Sigmoid colon (tissue), 7 donors: ENCODE data around the gene TIAM1. TPM values are rescaled to one million over a fixed set of nuclear protein-coding genes. Genes with fewer than 3 reads are reported as not detected.

Experiments
- DNase-seq: peaks from one replicate; pipeline ENCODE4 v3.0.0-alpha.2; 2019
- H3K27ac ChIP-seq, 4 donors: fragments of 200-600 bp; sonication (generic); one replicate each; pipeline ENCODE4 v1.5.1; 2016 to 2019; ENCODE audit warnings: mild to moderate bottlenecking in 1 of 4
- H3K27me3 ChIP-seq, 3 donors: fragments of 200-600 bp; sonication (generic); one replicate each; pipeline ENCODE4 v1.5.1; 2019; ENCODE audit warnings: mild to moderate bottlenecking in 1 of 3
- H3K36me3 ChIP-seq, 4 donors: fragments of 200-600 bp; sonication (generic); one replicate each; pipeline ENCODE4 v1.5.1; 2016 to 2019
- H3K4me1 ChIP-seq, 4 donors: fragments of 200-600 bp; sonication (generic); one replicate each; pipeline ENCODE4 v1.5.1; 2017 to 2019
- H3K4me3 ChIP-seq, 4 donors: fragments of 200-600 bp; sonication (generic); one replicate each; pipeline ENCODE4 v1.5.1; 2017 to 2019; ENCODE audit warnings: mild to moderate bottlenecking in 2 of 4, moderate library complexity in 1 of 4
- H3K9me3 ChIP-seq, 4 donors: fragments of 200-600 bp in 3 of 4; sonication (generic) in 3 of 4; one replicate each; pipeline versions ENCODE4 v1.5.1 to v1.6.1; 2013 to 2019
- EP300 ChIP-seq, 4 donors: sonication (generic); formaldehyde crosslinking; IDR thresholded peaks; one replicate each; pipeline ENCODE4 v1.6.1; 2017; ENCODE audit warnings: antibody characterized with exemption in 4 of 4
- POLR2A ChIP-seq, 2 donors: fragments of 450-650 bp; IDR thresholded peaks; one replicate each; pipeline ENCODE4 v1.6.1; 2016; ENCODE audit warnings: antibody characterized with exemption in 2 of 2, mild to moderate bottlenecking in 2 of 2, moderate library complexity in 2 of 2
- POLR2AphosphoS5 ChIP-seq, 4 donors: sonication (generic); formaldehyde crosslinking; IDR thresholded peaks; one replicate each; pipeline ENCODE4 v1.6.1; 2017; ENCODE audit warnings: antibody characterized with exemption in 4 of 4
- WGBS, 2 donors: extraction: QIAGEN DNeasy Blood & Tissue Kit; methylation state at CpG; one replicate each; pipeline ENCODE4 v1.1.7; 2013; 5-methylcytosine and 5-hydroxymethylcytosine counted together
- intact Hi-C: fragments of 100-400 bp; cut with DNase I; formaldehyde crosslinking; loops from one replicate; pipeline ENCODE4 v1.15.1; 2023
- polyA plus RNA-seq, 3 donors: library from polyadenylated mRNA; stranded (reverse); fragments of 200-250 nt; gene quantifications; one replicate each; pipeline ENCODE4 v1.2.3, GENCODE V29; 2013
- total RNA-seq, 4 donors: library from RNA; depleted of rRNA; stranded (reverse); fragments of >200 nt; gene quantifications; one replicate each; pipeline ENCODE4 v1.1.0, GENCODE V29; 2016
- TF ChIP-seq, protein P1 (sequence below), 4 experiments: fragments of 450-650 bp in 3 of 4; fragments of 200-600 bp in 1 of 4; IDR thresholded peaks; one replicate each; pipeline ENCODE4 v1.5.1; 2016 to 2019; ENCODE audit warnings: antibody characterized with exemption in 4 of 4, mild to moderate bottlenecking in 3 of 4, moderate library complexity in 2 of 4
- donor health status: healthy with polysubstance abuse.
- donor health status: Bipolar disorder and iron deficiency.
- donor health status: healthy.

TIAM1 gene
- total and polyA plus RNA-seq, 7 donors, result 1.2 to 20.5 (median 8.6) TPM

DNA sequence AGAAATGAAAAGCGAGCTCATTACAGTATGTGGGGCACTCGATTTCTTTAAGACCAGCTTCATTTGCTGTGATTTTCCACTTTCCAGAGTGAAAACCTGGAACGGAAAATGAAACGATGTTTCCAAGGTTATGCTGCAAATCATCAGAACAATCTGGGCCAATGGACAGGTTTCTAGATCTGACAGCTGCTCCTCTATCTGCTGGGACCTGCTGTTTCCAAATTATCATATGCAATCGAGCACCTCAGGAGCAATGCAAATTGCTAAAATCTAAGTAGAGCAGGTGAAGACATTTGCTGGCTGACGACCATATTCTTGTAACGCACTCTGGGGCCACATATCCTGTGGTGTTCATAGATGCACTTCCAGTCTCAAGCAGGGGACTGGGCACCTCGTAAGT is 39.7 kb upstream of the TIAM1 start:
- Histone ChIP-seq H3K4me3 (no peak overlapping the region), H3K27ac (no peak overlapping the region), H3K36me3 (no peaks in the 10 kb centered on the region), H3K4me1 (no peaks in the 10 kb centered on the region), H3K27me3 (no peaks in the 10 kb centered on the region), H3K9me3 (no peaks in the 10 kb centered on the region)
- WGBS, 2 donors, result 88 to 89% methylated on average over 8 of the region's 8 CpGs
- intact Hi-C loops, result no loop called here
- no peak for TF ChIP-seq POLR2AphosphoS5 (IDR thresholded peaks at IDR 0.05)
- TF ChIP-seq EP300 (IDR thresholded peaks at IDR 0.05), result no peak
- TF ChIP-seq, protein P1, sequence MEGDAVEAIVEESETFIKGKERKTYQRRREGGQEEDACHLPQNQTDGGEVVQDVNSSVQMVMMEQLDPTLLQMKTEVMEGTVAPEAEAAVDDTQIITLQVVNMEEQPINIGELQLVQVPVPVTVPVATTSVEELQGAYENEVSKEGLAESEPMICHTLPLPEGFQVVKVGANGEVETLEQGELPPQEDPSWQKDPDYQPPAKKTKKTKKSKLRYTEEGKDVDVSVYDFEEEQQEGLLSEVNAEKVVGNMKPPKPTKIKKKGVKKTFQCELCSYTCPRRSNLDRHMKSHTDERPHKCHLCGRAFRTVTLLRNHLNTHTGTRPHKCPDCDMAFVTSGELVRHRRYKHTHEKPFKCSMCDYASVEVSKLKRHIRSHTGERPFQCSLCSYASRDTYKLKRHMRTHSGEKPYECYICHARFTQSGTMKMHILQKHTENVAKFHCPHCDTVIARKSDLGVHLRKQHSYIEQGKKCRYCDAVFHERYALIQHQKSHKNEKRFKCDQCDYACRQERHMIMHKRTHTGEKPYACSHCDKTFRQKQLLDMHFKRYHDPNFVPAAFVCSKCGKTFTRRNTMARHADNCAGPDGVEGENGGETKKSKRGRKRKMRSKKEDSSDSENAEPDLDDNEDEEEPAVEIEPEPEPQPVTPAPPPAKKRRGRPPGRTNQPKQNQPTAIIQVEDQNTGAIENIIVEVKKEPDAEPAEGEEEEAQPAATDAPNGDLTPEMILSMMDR (IDR thresholded peaks at IDR 0.05), result no peak
- TF ChIP-seq POLR2A (IDR thresholded peaks at IDR 0.05), result no peak
- no peak for DNase-seq

GRCh38 chr21:31382060-31382459 is 38.0 kb upstream of the TIAM1 start:
- Histone ChIP-seq H3K27me3 (no peaks in the 10 kb centered on the region), H3K9me3 (no peaks in the 10 kb centered on the region), H3K27ac (no peak overlapping the region), H3K4me1 (no peaks in the 10 kb centered on the region), H3K36me3 (no peaks in the 10 kb centered on the region), H3K4me3 (no peak overlapping the region)
- intact Hi-C loops, result no loop called here
- 64 to 91% methylated on average over 5 of the region's 5 CpGs for WGBS, 2 donors
- no peak for DNase-seq
- TF ChIP-seq, protein P1 (IDR thresholded peaks at IDR 0.05), result no peak
- no peak for TF ChIP-seq EP300 (IDR thresholded peaks at IDR 0.05)
- TF ChIP-seq POLR2AphosphoS5 (IDR thresholded peaks at IDR 0.05), result no peak
- TF ChIP-seq POLR2A (IDR thresholded peaks at IDR 0.05), result no peak

DNA sequence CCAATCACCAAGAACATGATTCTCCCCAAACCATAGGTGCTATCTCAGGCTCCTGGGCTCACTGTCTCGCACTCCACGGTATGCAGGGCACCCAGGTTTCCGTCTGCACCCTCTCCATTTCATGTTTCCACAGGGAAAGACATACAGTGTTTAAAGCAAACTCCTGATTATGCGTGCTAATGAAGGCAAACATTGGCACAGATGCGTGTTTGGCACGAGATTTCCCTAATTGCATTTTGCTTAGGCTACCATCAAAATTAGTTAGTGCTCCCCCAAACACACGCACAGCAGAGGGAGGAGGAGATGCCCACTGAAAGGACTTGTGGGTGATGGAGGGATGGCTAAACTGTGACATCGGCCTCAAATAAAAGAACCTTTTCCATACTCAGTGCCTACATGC is 32.2 kb upstream of the TIAM1 start:
- no peak for DNase-seq
- H3K36me3 ChIP-seq, result no peaks in the 10 kb centered on the region
- no peak for TF ChIP-seq EP300 (IDR thresholded peaks at IDR 0.05)
- TF ChIP-seq POLR2A (IDR thresholded peaks at IDR 0.05), result no peak
- TF ChIP-seq, protein P1 (IDR thresholded peaks at IDR 0.05), result no peak
- TF ChIP-seq POLR2AphosphoS5 (IDR thresholded peaks at IDR 0.05), result no peak
- no peak overlapping the region for H3K27ac ChIP-seq
- H3K4me1 ChIP-seq, result no peaks in the 10 kb centered on the region
- no peak overlapping the region for H3K4me3 ChIP-seq
- WGBS, 2 donors, result 83 to 93% methylated on average over 8 of the region's 8 CpGs
- H3K27me3 ChIP-seq, result no peaks in the 10 kb centered on the region
- no peaks in the 10 kb centered on the region for H3K9me3 ChIP-seq
- intact Hi-C loops, result no loop called here

GRCh38 chr21:31374395-31374794 is 30.3 kb upstream of the TIAM1 start:
- TF ChIP-seq, protein P1 (IDR thresholded peaks at IDR 0.05), result no peak
- TF ChIP-seq POLR2AphosphoS5 (IDR thresholded peaks at IDR 0.05), result no peak
- TF ChIP-seq EP300 (IDR thresholded peaks at IDR 0.05), result no peak
- TF ChIP-seq POLR2A (IDR thresholded peaks at IDR 0.05), result no peak
- DNase-seq, result no peak
- intact Hi-C loops, result no loop called here
- Histone ChIP-seq H3K27me3 (no peaks in the 10 kb centered on the region), H3K4me1 (no peaks in the 10 kb centered on the region), H3K36me3 (no peaks in the 10 kb centered on the region), H3K27ac (no peak overlapping the region), H3K9me3 (no peaks in the 10 kb centered on the region), H3K4me3 (no peak overlapping the region)
- 83% methylated on average over 4 of the region's 4 CpGs for WGBS, 2 donors

DNA sequence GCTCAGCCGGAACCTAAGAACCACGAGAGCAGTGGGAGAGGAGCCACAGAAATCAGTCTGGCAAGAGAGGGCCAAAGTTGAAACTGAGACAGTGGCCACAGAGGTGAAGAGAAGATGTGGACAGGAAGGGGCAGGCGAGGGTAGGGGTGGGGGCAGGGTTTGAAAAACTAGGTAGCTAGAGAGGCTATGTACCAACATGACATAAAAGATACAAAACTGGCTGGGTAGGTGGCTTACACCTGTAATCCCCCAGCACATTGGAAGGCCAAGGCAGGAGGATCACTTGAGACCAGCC is 28.4 kb upstream of the TIAM1 start:
- Histone ChIP-seq H3K4me3 (no peak overlapping the region), H3K27me3 (no peaks in the 10 kb centered on the region), H3K27ac (no peak overlapping the region), H3K9me3 (no peaks in the 10 kb centered on the region), H3K36me3 (no peaks in the 10 kb centered on the region), H3K4me1 (no peaks in the 10 kb centered on the region)
- no peak for DNase-seq
- TF ChIP-seq, protein P1 (IDR thresholded peaks at IDR 0.05), result no peak
- TF ChIP-seq EP300 (IDR thresholded peaks at IDR 0.05) (no peak), POLR2AphosphoS5 (IDR thresholded peaks at IDR 0.05) (no peak), POLR2A (IDR thresholded peaks at IDR 0.05) (no peak)
- 87 to 90% methylated on average over 3 of the region's 3 CpGs for WGBS, 2 donors
- intact Hi-C loops, result no loop called here
